ENCODE data around the gene ZNF638.

- TF ChIP-seq YY1 (IDR thresholded peaks at IDR 0.05; ENCODE audit: insufficient read depth, insufficient read length) = no peak
- no peak for TF ChIP-seq ZNF274 (IDR thresholded peaks at IDR 0.05; ENCODE audit: low read depth, low read length)
Measured at GRCh38 chr2:71460056-71460455, 128.5 kb downstream of the ZNF638 start.

All from NT2/D1 (cell line).